SK-N-SH (cell line): ENCODE results near the gene ERI2. TPM values are rescaled to one million over a fixed set of nuclear protein-coding genes. Genes with fewer than 3 reads are reported as not detected.
"Not testable (repeated sequence)": the region's sequence is repeated elsewhere in the genome, so short reads cannot be mapped to it uniquely, and the experiment has no call there.

Experiments
- CTCF ChIA-PET: fragments of 300-600, 350-600 bp; formaldehyde crosslinking; extraction: SDS; loops from one replicate; lab custom pipeline; 2021; lab: Yijun Ruan, JAX
- POLR2A ChIA-PET: fragments of 350-600 bp; sonication (Branson Sonifier 250); formaldehyde crosslinking; extraction: SDS; loops from one replicate; lab custom pipeline; 2020; ENCODE audit warnings: antibody characterized with exemption, inconsistent platforms; lab: Yijun Ruan, JAX
- DNase-seq: peaks from one replicate; pipeline ENCODE4 v3.0.0; 2012
- H2AFZ ChIP-seq: fragments of 200-600 bp; sonication (generic); 2 replicates; pipeline ENCODE4 v1.8.1; 2016; ENCODE audit warnings: antibody characterized with exemption, mild to moderate bottlenecking, low read depth
- H3F3A ChIP-seq: fragments of 200-600 bp; sonication (generic); replicated peaks from 2 replicates; pipeline ENCODE3; 2016; ENCODE audit warnings: antibody characterized with exemption, mild to moderate bottlenecking; ENCODE audit not compliant: insufficient read depth
- H3K27ac ChIP-seq, 2 experiments: fragments of 200-500 bp in 1 of 2; fragments of 200-600 bp in 1 of 2; sonication (Bioruptor generic) in 1 of 2; sonication (generic), shearing (Covaris generic) in 1 of 2; 2 replicates each; pipeline versions ENCODE4 v1.5.1 to v1.6.1; 2014 to 2016; ENCODE audit warnings: low read depth in 2 of 2, inconsistent platforms in 1 of 2, low read length in 1 of 2, mild to moderate bottlenecking in 1 of 2, mixed read lengths in 1 of 2
- H3K27me3 ChIP-seq: fragments of 200-600 bp; sonication (generic), shearing (Covaris generic); 2 replicates; pipeline ENCODE4 v1.6.1; 2016; ENCODE audit warnings: mixed run types; ENCODE audit not compliant: insufficient read depth
- H3K36me3 ChIP-seq, 2 experiments: fragments of 200-500 bp in 1 of 2; fragments of 200-600 bp in 1 of 2; sonication (Bioruptor generic) in 1 of 2; sonication (generic) in 1 of 2; replicated peaks in 1 of 2; 2 replicates each; pipeline versions ENCODE3 to v1.5.1; 2014 to 2016; ENCODE audit warnings: low read length in 1 of 2, mild to moderate bottlenecking in 1 of 2; ENCODE audit not compliant: insufficient read depth in 2 of 2, control insufficient read depth in 1 of 2
- H3K4me1 ChIP-seq, 2 experiments: fragments of 200-500 bp in 1 of 2; fragments of 200-600 bp in 1 of 2; sonication (Bioruptor generic) in 1 of 2; sonication (generic), shearing (Covaris generic) in 1 of 2; 2 replicates each; pipeline versions ENCODE4 v1.5.1 to v1.6.1; 2014 to 2016; ENCODE audit warnings: low read depth in 1 of 2, low read length in 1 of 2, mixed run types in 1 of 2; ENCODE audit not compliant: insufficient read depth in 2 of 2, control insufficient read depth in 1 of 2
- H3K4me2 ChIP-seq: fragments of 200-600 bp; sonication (generic), shearing (Covaris generic); 2 replicates; pipeline ENCODE4 v1.6.1; 2017; ENCODE audit warnings: mixed run types
- H3K4me3 ChIP-seq, 2 experiments: fragments of 200-500 bp in 1 of 2; fragments of 200-600 bp in 1 of 2; sonication (Bioruptor generic) in 1 of 2; sonication (generic), shearing (Covaris generic) in 1 of 2; 2 replicates each; pipeline versions ENCODE4 v1.5.1 to v1.8.1; 2014 to 2016; ENCODE audit warnings: low read depth in 2 of 2, inconsistent platforms in 1 of 2, low read length in 1 of 2, mild to moderate bottlenecking in 1 of 2, mixed read lengths in 1 of 2, moderate library complexity in 1 of 2
- H3K79me2 ChIP-seq: fragments of 200-600 bp; sonication (generic); 2 replicates; pipeline ENCODE4 v1.8.1; 2017; ENCODE audit warnings: mild to moderate bottlenecking; ENCODE audit not compliant: insufficient read depth
- H3K9ac ChIP-seq: fragments of 200-600 bp; sonication (generic); 2 replicates; pipeline ENCODE4 v1.6.1; 2017; ENCODE audit warnings: mixed run types
- H3K9me2 ChIP-seq: fragments of 200-600 bp; sonication (generic); 2 replicates; pipeline ENCODE4 v1.6.1; 2017; ENCODE audit warnings: mixed run types
- H3K9me3 ChIP-seq: fragments of 200-600 bp; sonication (generic); 2 replicates; pipeline ENCODE4 v1.6.1; 2017; ENCODE audit warnings: mixed run types, mild to moderate bottlenecking, moderate library complexity
- H4K20me1 ChIP-seq: fragments of 200-600 bp; sonication (generic); 2 replicates; pipeline ENCODE4 v1.6.1; 2017; ENCODE audit warnings: mild to moderate bottlenecking, mixed run types; ENCODE audit not compliant: insufficient read depth
- CHD2 ChIP-seq: fragments of 150-350 bp; IDR thresholded peaks from 2 replicates; pipeline ENCODE4 v1.6.1; 2018; ENCODE audit warnings: low read length; ENCODE audit not compliant: partially characterized antibody
- EP300 ChIP-seq, 2 experiments: IDR thresholded peaks; 2 replicates each; pipeline versions ENCODE4 v1.4.0 to v1.6.1; 2012; ENCODE audit warnings: borderline replicate concordance in 1 of 2, low read depth in 1 of 2, low read length in 1 of 2
- EZH2phosphoT487 ChIP-seq: fragments of 200-600 bp; sonication (generic); IDR thresholded peaks from 2 replicates; pipeline ENCODE4 v1.6.1; 2017; ENCODE audit warnings: low read depth, mixed run types, mild to moderate bottlenecking, antibody characterized with exemption, moderate library complexity, borderline replicate concordance
- FOXJ3 ChIP-seq: sonication (generic); formaldehyde crosslinking; IDR thresholded peaks from 2 replicates; pipeline ENCODE4 v1.5.1; 2020; ENCODE audit warnings: mild to moderate bottlenecking, missing genetic modification reagents
- IRF3 ChIP-seq: fragments of 150-350 bp; IDR thresholded peaks from 2 replicates; pipeline ENCODE4 v1.6.1; 2016; ENCODE audit warnings: mild to moderate bottlenecking, low read depth, low read length
- MEF2A ChIP-seq: IDR thresholded peaks from 2 replicates; pipeline ENCODE4 v1.4.0; 2012; ENCODE audit warnings: low read depth, borderline replicate concordance
- MXI1 ChIP-seq: IDR thresholded peaks from 2 replicates; pipeline ENCODE4 v1.6.1; 2012; ENCODE audit warnings: mild to moderate bottlenecking, low read depth, low read length, improper control_type of control experiment
- RAD21 ChIP-seq: IDR thresholded peaks from 2 replicates; pipeline ENCODE4 v1.6.1; 2012; ENCODE audit warnings: mild to moderate bottlenecking, low read length
- SMC3 ChIP-seq: IDR thresholded peaks from 2 replicates; pipeline ENCODE4 v1.6.1; 2012; ENCODE audit warnings: low read depth, low read length, improper control_type of control experiment
- TAF1 ChIP-seq: IDR thresholded peaks from 2 replicates; pipeline ENCODE4 v1.6.1; 2012; ENCODE audit warnings: low read depth, mild to moderate bottlenecking, low read length, moderate library complexity, borderline replicate concordance
- TCF12 ChIP-seq: IDR thresholded peaks from 2 replicates; pipeline ENCODE4 v1.4.0; 2012
- TEAD4 ChIP-seq: IDR thresholded peaks from 2 replicates; pipeline ENCODE4 v1.4.0; 2012; ENCODE audit warnings: mild to moderate bottlenecking, borderline replicate concordance; ENCODE audit not compliant: insufficient read depth
- YY1 ChIP-seq: IDR thresholded peaks from 2 replicates; pipeline ENCODE4 v1.4.0; 2012; ENCODE audit warnings: low read depth, mild to moderate bottlenecking
- WGBS: methylation state at CpG from one replicate; pipeline ENCODE4 v1.1.6; 2017; ENCODE audit warnings: low lambda C conversion rate; 5-methylcytosine and 5-hydroxymethylcytosine counted together
- polyA plus RNA-seq, 3 experiments: library from polyadenylated mRNA; depleted of rRNA; stranded (reverse); fragments of >200 nt; gene quantifications; 2 replicates each; pipeline ENCODE4 v1.2.3, GENCODE V29; 2012
- TF ChIP-seq, protein P1 (sequence below): IDR thresholded peaks from 2 replicates; pipeline ENCODE4; 2012
- TF ChIP-seq, protein P2 (sequence below): fragments of 150-350 bp; IDR thresholded peaks from 2 replicates; pipeline ENCODE4 v1.6.1; 2017; ENCODE audit warnings: antibody characterized with exemption, low read length, low read depth, borderline replicate concordance

ERI2 gene
- polyA plus RNA-seq, 1 of the 3 experiments (the other 2 are of a cell fraction), result 9.1 TPM

DNA sequence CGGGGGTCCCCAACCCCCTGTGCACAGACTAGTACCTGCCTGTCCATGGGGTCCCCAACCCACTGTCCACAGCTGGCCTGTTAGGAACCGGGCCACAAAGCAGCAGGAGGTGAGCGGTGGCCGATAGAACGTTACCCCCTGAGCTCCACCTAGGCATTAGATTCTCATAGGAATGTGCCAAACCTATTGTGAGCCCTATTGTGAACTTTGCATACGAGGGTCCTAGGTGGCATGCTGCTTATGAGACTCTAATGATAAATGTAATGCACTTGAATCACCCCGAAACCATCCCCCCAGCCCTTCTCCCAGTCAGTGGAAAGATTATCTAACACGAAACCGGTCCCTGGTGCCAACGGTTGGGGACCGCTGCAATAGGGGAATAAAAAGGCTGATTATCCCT lies 1.6 kb upstream of the ERI2 start:
- Histone ChIP-seq H3K9me2 (no peaks in the 10 kb centered on the region), H3K27ac (peak overlapping the region in 1 of 2 experiments; percentile 80; a peak in 1 of 4 replicates), H3K9ac (no peak overlapping the region; the same call in 1 of the 2 replicates), H2AFZ (peak overlapping the region; percentile 95; the same call in 1 of the 2 replicates), H3K9me3 (no peaks in the 10 kb centered on the region), H3K79me2 (peaks cover 26% of the 10 kb centered on the region; the same call in 1 of the 2 replicates), H3K27me3 (no peaks in the 10 kb centered on the region), H3K4me2 (peak overlapping the region; percentile 93), H4K20me1 (no peaks in the 10 kb centered on the region), H3F3A (peaks cover 32% of the 10 kb centered on the region), H3K4me3 (no peak overlapping the region; a peak in 1 of 4 replicates), H3K4me1 (peaks cover 2 to 4% of the 10 kb centered on the region in 2 experiments; a peak in 2 of 4 replicates), H3K36me3 (no peaks in the 10 kb centered on the region)
- no peak for TF ChIP-seq RAD21
- no peak for TF ChIP-seq CHD2
- TF ChIP-seq SMC3, result no peak
- TF ChIP-seq FOXJ3 (CRISPR knock-in tag), result no peak
- TF ChIP-seq, protein P1, sequence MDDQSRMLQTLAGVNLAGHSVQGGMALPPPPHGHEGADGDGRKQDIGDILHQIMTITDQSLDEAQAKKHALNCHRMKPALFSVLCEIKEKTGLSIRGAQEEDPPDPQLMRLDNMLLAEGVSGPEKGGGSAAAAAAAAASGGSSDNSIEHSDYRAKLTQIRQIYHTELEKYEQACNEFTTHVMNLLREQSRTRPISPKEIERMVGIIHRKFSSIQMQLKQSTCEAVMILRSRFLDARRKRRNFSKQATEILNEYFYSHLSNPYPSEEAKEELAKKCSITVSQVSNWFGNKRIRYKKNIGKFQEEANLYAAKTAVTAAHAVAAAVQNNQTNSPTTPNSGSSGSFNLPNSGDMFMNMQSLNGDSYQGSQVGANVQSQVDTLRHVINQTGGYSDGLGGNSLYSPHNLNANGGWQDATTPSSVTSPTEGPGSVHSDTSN, result no peak
- TF ChIP-seq TCF12, result no peak
- no peak for TF ChIP-seq EZH2phosphoT487
- TF ChIP-seq TAF1, result no peak
- TF ChIP-seq, protein P2, sequence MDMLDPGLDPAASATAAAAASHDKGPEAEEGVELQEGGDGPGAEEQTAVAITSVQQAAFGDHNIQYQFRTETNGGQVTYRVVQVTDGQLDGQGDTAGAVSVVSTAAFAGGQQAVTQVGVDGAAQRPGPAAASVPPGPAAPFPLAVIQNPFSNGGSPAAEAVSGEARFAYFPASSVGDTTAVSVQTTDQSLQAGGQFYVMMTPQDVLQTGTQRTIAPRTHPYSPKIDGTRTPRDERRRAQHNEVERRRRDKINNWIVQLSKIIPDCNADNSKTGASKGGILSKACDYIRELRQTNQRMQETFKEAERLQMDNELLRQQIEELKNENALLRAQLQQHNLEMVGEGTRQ, result no peak
- no peak for TF ChIP-seq EP300 (IDR thresholded peaks at IDR 0.05; ENCODE audit: borderline replicate concordance in 1 of 2, low read depth in 1 of 2, low read length in 1 of 2)
- no peak for TF ChIP-seq TEAD4
- no peak for TF ChIP-seq YY1
- no peak for TF ChIP-seq IRF3
- no peak for TF ChIP-seq MXI1
- TF ChIP-seq MEF2A, result no peak
- 93% methylated on average over 11 of the region's 11 CpGs for whole genome bisulfite sequencing
- ChIA-PET POLR2A (no interaction called here), CTCF (interaction anchor here (2.1 kb wide), 1 partner anchor 42 kb away, joined by 8 read pairs; no protein-coding TSS in a partner anchor)
- DNase-seq, result no peak

- ChIA-PET POLR2A (interaction anchor here (1.2 to 1.8 kb wide), 3 partner anchors 10 to 94 kb away, joined by 5 to 8 read pairs (median 6); partner anchors contain the start of genes DCUN1D3 and LYRM1), CTCF (interaction anchor here (1.0 to 2.1 kb wide), 3 partner anchors 11 to 44 kb away, joined by 3 to 8 read pairs (median 4); no protein-coding TSS in a partner anchor)
- DNase-seq, H3K27me3 ChIP-seq, H3K4me1 ChIP-seq, H3K36me3 ChIP-seq, H3K9me3 ChIP-seq, H3K9me2 ChIP-seq, H4K20me1 ChIP-seq: not testable (repeated sequence)
- H2AFZ ChIP-seq, result peak overlapping the region; percentile 95
- 9% methylated on average over 12 of the region's 12 CpGs for WGBS
- peak overlapping the region; percentile 80 for H3K9ac ChIP-seq
- peak overlapping the region; percentile 93 for H3K4me2 ChIP-seq
- peak overlapping the region; percentile 76 to 82 for H3K4me3 ChIP-seq
- peaks cover 43% of the 10 kb centered on the region for H3F3A ChIP-seq
- H3K27ac ChIP-seq, result peak overlapping the region; percentile 80 to 84
- peaks cover 26% of the 10 kb centered on the region; the same call in 1 of the 2 replicates for H3K79me2 ChIP-seq
Measured at GRCh38 chr16:20805684-20806167, 546 bp downstream of the ERI2 start.
